PC-3 (cell line): ENCODE results near the gene UQCR11. TPM values are rescaled to one million over a fixed set of nuclear protein-coding genes. Genes with fewer than 3 reads are reported as not detected.

ENCODE experiments used
- ATAC-seq: fragments of 200-7000 bp; cut with Tn5 transposase; 2 replicates; pipeline ENCODE4 v1.9.1; 2020; ENCODE audit warnings: mild to moderate bottlenecking, moderate library complexity
- BruUV-seq: library from RNA; stranded (reverse); fragments of 400-500 nt; replicated peaks from 2 replicates; lab custom pipeline; 2021; lab: Mats Ljungman, UMichigan
- CTCF ChIA-PET: fragments of 300-600 bp; sonication (Branson Sonifier 250); formaldehyde crosslinking; loops from one replicate; lab custom pipeline; 2022; ENCODE audit warnings: antibody characterized with exemption; lab: Charles Lee
- POLR2A ChIA-PET: fragments of 300-600 bp; sonication (Branson Sonifier 250); formaldehyde crosslinking; loops from one replicate; lab custom pipeline; 2022; ENCODE audit warnings: antibody characterized with exemption; ENCODE audit not compliant: unreplicated experiment; lab: Charles Lee
- DNase-seq: peaks from one replicate; pipeline ENCODE4 v3.0.0-alpha.2; 2015
- H2AFZ ChIP-seq: fragments of 300-600 bp; sonication (generic); 2 replicates; pipeline ENCODE4 v1.6.0; 2016; ENCODE audit warnings: antibody characterized with exemption, low read length
- H3F3A ChIP-seq: fragments of 300-600 bp; sonication (generic); one replicate; pipeline ENCODE4 v1.6.0; 2017; ENCODE audit warnings: antibody characterized with exemption, low read length, control low read depth, mild to moderate bottlenecking; ENCODE audit not compliant: unreplicated experiment
- H3K27ac ChIP-seq: fragments of 300-600 bp; sonication (generic); 2 replicates; pipeline ENCODE4 v1.5.1; 2016; ENCODE audit warnings: mild to moderate bottlenecking, low read length
- H3K27me3 ChIP-seq: fragments of 300-600 bp; sonication (generic); 2 replicates; pipeline ENCODE4 v1.6.1; 2016; ENCODE audit warnings: low read length, mixed read lengths
- H3K36me3 ChIP-seq: fragments of 300-600 bp; sonication (generic); 2 replicates; pipeline ENCODE4 v1.6.1; 2016; ENCODE audit warnings: low read depth, mixed run types, low read length, mixed read lengths
- H3K4me1 ChIP-seq: fragments of 300-600 bp; sonication (generic); 2 replicates; pipeline ENCODE4 v1.5.1; 2016; ENCODE audit warnings: low read length; ENCODE audit not compliant: insufficient read depth
- H3K4me2 ChIP-seq: fragments of 300-600 bp; sonication (generic); 2 replicates; pipeline ENCODE4 v1.6.0; 2016; ENCODE audit warnings: low read length
- H3K4me3 ChIP-seq: fragments of 300-600 bp; sonication (generic); 2 replicates; pipeline ENCODE4 v1.5.1; 2016; ENCODE audit warnings: mild to moderate bottlenecking, low read length, mixed read lengths
- H3K79me2 ChIP-seq: fragments of 300-600 bp; sonication (generic); 2 replicates; pipeline ENCODE4 v1.6.1; 2017; ENCODE audit warnings: low read length, mixed read lengths
- H3K9ac ChIP-seq: fragments of 300-600 bp; sonication (generic); 2 replicates; pipeline ENCODE4 v1.6.0; 2016; ENCODE audit warnings: mild to moderate bottlenecking, low read length
- H3K9me2 ChIP-seq: fragments of 300-600 bp; sonication (generic); replicated peaks from 2 replicates; pipeline ENCODE4 v1.6.1; 2016; ENCODE audit warnings: mixed run types, low read length, mixed read lengths
- H3K9me3 ChIP-seq: fragments of 300-600 bp; sonication (generic); 2 replicates; pipeline ENCODE4 v1.6.1; 2016; ENCODE audit warnings: low read length, mixed read lengths
- H4K20me1 ChIP-seq: fragments of 300-600 bp; sonication (generic); 2 replicates; pipeline ENCODE4 v1.6.1; 2016; ENCODE audit warnings: low read length, mixed read lengths
- EZH2 ChIP-seq: fragments of 300-600 bp; sonication (generic); IDR thresholded peaks from one replicate; pipeline ENCODE4 v1.6.1; 2017; ENCODE audit warnings: antibody characterized with exemption, mild to moderate bottlenecking, low read length; ENCODE audit not compliant: unreplicated experiment
- EZH2phosphoT487 ChIP-seq: fragments of 300-600 bp; sonication (generic); IDR thresholded peaks from 2 replicates; pipeline ENCODE4 v1.6.1; 2018; ENCODE audit warnings: mild to moderate bottlenecking, antibody characterized with exemption, low read length, borderline replicate concordance
- intact Hi-C: fragments of 100-400 bp; cut with micrococcal nuclease; formaldehyde crosslinking; loops from 2 replicates; pipeline ENCODE4 v1.9.0; 2023
- total RNA-seq: library from RNA; depleted of rRNA; stranded (reverse); fragments of >200 nt; gene quantifications from 2 replicates; pipeline ENCODE4 v1.2.3, GENCODE V29; 2014
- TF ChIP-seq, protein P1 (sequence below): fragments of 300-600 bp; sonication (generic); conservative IDR thresholded peaks from 2 replicates; pipeline ENCODE4 v1.5.1; 2017; ENCODE audit warnings: antibody characterized with exemption, low read depth, mild to moderate bottlenecking, low read length

UQCR11 gene
- total RNA-seq, 1 experiment from 2014 or later: 148 TPM

DNA sequence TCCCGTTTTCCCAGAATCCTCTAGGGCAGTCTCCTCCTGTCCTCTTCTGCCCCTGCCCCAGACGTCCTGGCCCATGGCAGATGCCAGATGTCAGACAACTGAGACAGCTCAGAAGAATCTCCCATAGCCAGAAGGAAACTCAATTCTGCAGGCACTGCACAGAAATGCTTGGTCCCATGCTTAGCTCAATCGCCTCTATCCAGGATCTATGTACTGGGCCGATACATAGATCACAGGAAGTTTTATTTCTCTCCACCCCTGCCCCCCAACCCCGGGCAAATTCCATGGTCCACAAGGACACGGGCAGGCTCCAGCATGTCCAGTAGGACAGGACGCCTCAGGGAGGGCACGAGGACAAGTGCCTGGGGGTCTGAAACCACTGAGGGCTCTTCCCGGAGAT lies 17.4 kb downstream of the UQCR11 start:
- H2AFZ ChIP-seq: no peak overlapping the region
- ChIA-PET CTCF (no interaction called here), POLR2A (no interaction called here)
- no peak overlapping the region for H3K9ac ChIP-seq
- no peaks in the 10 kb centered on the region for H3K9me2 ChIP-seq
- peaks cover 53% of the 10 kb centered on the region for H3K79me2 ChIP-seq
- intact Hi-C loops: no loop called here
- no peak overlapping the region for H3K4me3 ChIP-seq
- no peaks in the 10 kb centered on the region for H3K36me3 ChIP-seq
- no peaks in the 10 kb centered on the region for H4K20me1 ChIP-seq
- H3K9me3 ChIP-seq: no peaks in the 10 kb centered on the region
- no TSS peak for BruUV-seq
- DNase-seq (no peak), ATAC-seq (no peak)
- no peak overlapping the region for H3K4me2 ChIP-seq
- 0 out of 2 replicates have a peak, but pooled peaks cover 12% of the 10 kb centered on the region for H3K4me1 ChIP-seq
- H3K27ac ChIP-seq: no peak overlapping the region
- H3F3A ChIP-seq: no peaks in the 10 kb centered on the region
- no peaks in the 10 kb centered on the region for H3K27me3 ChIP-seq
- TF ChIP-seq, protein P1, sequence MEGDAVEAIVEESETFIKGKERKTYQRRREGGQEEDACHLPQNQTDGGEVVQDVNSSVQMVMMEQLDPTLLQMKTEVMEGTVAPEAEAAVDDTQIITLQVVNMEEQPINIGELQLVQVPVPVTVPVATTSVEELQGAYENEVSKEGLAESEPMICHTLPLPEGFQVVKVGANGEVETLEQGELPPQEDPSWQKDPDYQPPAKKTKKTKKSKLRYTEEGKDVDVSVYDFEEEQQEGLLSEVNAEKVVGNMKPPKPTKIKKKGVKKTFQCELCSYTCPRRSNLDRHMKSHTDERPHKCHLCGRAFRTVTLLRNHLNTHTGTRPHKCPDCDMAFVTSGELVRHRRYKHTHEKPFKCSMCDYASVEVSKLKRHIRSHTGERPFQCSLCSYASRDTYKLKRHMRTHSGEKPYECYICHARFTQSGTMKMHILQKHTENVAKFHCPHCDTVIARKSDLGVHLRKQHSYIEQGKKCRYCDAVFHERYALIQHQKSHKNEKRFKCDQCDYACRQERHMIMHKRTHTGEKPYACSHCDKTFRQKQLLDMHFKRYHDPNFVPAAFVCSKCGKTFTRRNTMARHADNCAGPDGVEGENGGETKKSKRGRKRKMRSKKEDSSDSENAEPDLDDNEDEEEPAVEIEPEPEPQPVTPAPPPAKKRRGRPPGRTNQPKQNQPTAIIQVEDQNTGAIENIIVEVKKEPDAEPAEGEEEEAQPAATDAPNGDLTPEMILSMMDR: no peak
- TF ChIP-seq EZH2phosphoT487 (no peak), EZH2 (no peak)

DNA sequence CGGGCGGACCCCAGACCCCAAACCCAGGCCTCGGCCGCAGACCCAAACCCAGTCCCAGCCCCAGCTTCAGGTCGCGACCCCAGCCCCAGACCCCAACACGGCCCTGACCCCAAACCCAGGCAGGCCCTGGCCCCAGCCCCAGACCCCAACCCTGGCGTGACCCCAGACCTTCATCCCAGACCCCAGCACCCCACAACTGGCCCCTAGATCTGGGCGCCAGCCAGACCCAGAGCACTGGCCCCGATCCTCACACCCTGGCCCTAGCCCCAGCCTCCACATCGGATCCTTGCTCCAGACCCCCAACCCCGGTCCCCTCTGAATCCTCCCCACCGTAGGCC lies 20.1 kb downstream of the UQCR11 start:
- Histone ChIP-seq H3K36me3 (no peaks in the 10 kb centered on the region), H3K79me2 (peaks cover 34% of the 10 kb centered on the region), H3K4me1 (no peaks in the 10 kb centered on the region), H3K9me3 (no peaks in the 10 kb centered on the region), H3K4me2 (no peak overlapping the region), H4K20me1 (no peaks in the 10 kb centered on the region), H3K27ac (no peak overlapping the region), H3K9ac (no peak overlapping the region), H3F3A (no peaks in the 10 kb centered on the region), H3K4me3 (no peak overlapping the region), H3K27me3 (no peaks in the 10 kb centered on the region), H3K9me2 (no peaks in the 10 kb centered on the region), H2AFZ (no peak overlapping the region)
- POLR2A ChIA-PET: no interaction called here
- intact Hi-C loops: no loop called here
- CTCF ChIA-PET: no interaction called here
- BruUV-seq: no TSS peak
- TF ChIP-seq EZH2 (no peak), EZH2phosphoT487 (no peak)
- TF ChIP-seq, protein P1: no peak
- ATAC-seq (no peak), DNase-seq (no peak)

DNA sequence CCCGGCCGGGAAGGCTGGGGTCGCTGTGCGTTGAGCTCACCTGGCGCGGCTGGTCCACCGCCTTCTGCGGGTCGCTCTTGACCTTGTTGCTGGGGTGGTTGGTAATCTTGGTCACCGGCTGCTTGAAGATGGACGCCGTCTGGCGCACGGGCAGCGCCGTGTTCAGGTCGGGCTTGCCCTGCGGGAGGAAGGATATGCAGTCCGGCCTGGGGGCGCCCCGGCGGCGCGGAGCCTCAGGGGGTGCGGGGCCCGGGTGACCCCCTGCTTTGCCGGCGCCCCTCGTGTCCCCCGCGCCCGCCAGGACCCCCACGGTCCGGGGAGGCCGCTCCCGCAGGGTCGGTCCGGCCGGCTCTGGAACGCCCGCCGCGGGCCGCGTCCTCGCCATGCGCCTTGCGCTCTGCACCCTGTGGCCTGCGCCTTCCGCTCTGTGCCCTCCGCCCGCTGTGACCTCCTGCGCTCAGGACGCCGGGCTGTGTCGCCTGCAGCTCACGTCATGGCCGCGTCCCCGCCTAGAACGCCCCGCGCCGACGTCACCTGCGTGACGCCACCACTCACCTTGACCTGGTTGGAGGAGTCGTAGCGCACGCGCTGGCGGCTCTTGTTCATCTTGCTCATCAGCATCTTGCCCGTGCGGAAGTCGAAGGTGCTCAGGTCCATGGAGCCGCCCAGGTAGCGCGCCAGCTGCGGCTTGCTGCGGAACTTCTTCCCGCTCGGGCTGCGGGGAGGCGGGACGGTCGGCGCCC lies 20.6 kb downstream of the UQCR11 start:
- no peaks in the 10 kb centered on the region for H3K9me2 ChIP-seq
- DNase-seq: no peak
- H3K9me3 ChIP-seq: no peaks in the 10 kb centered on the region
- no peak overlapping the region for H3K27ac ChIP-seq
- no peaks in the 10 kb centered on the region for H3F3A ChIP-seq
- H3K4me3 ChIP-seq: no peak overlapping the region
- no peaks in the 10 kb centered on the region for H4K20me1 ChIP-seq
- no peak overlapping the region for H2AFZ ChIP-seq
- ATAC-seq: no peak
- intact Hi-C loops: no loop called here
- H3K4me1 ChIP-seq: no peaks in the 10 kb centered on the region
- no peaks in the 10 kb centered on the region for H3K36me3 ChIP-seq
- no TSS peak for BruUV-seq
- ChIA-PET CTCF (no interaction called here), POLR2A (no interaction called here)
- no peaks in the 10 kb centered on the region for H3K27me3 ChIP-seq
- H3K79me2 ChIP-seq: peaks cover 28% of the 10 kb centered on the region
- no peak overlapping the region for H3K4me2 ChIP-seq
- TF ChIP-seq EZH2 (no peak), EZH2phosphoT487 (no peak)
- TF ChIP-seq, protein P1: no peak
- no peak overlapping the region for H3K9ac ChIP-seq
